ENCODE results near the gene VKORC1.

- TF ChIP-seq POLR2A (IDR thresholded peaks at IDR 0.05; ENCODE audit: low read length) (no peak), MYC (IDR thresholded peaks at IDR 0.05; ENCODE audit: borderline replicate concordance, low read length) (no peak), HOXB13 (CRISPR knock-in tag; IDR thresholded peaks at IDR 0.05; ENCODE audit: low read depth) (no peak), CTCF (IDR thresholded peaks at IDR 0.05) (no peak), FOSL2 (IDR thresholded peaks at IDR 0.05) (no peak), FOSL2 (CRISPR knock-in tag; IDR thresholded peaks at IDR 0.05) (no peak), ESRRA (IDR thresholded peaks at IDR 0.05; ENCODE audit: borderline replicate concordance, low read length) (no peak), CEBPB (IDR thresholded peaks at IDR 0.05) (no peak), KDM5A (IDR thresholded peaks at IDR 0.05) (no peak), ELK1 (IDR thresholded peaks at IDR 0.05; ENCODE audit: low read depth, low read length) (no peak), CHD2 (IDR thresholded peaks at IDR 0.05; ENCODE audit: low read length, partially characterized antibody) (no peak)
Observed at GRCh38 chr16:31093132-31093703, 1.4 kb downstream of the VKORC1 start.
